Loucy (cell line): ENCODE results near the gene ELAC1.
"Not testable (repeated sequence)": the region's sequence is repeated elsewhere in the genome, so short reads cannot be mapped to it uniquely, and the experiment has no call there.

ENCODE experiments used
- EZH2phosphoT487 ChIP-seq: fragments of 200-600 bp; IDR thresholded peaks from 2 replicates; pipeline ENCODE4 v1.6.1; 2018; ENCODE audit warnings: antibody characterized with exemption, mild to moderate bottlenecking, moderate library complexity, borderline replicate concordance
- TF ChIP-seq, protein P1 (sequence below): fragments of 200-600 bp; sonication (generic); conservative IDR thresholded peaks from 2 replicates; pipeline ENCODE4 v1.5.1; 2014; ENCODE audit warnings: mild to moderate bottlenecking, antibody characterized with exemption, low read length

DNA sequence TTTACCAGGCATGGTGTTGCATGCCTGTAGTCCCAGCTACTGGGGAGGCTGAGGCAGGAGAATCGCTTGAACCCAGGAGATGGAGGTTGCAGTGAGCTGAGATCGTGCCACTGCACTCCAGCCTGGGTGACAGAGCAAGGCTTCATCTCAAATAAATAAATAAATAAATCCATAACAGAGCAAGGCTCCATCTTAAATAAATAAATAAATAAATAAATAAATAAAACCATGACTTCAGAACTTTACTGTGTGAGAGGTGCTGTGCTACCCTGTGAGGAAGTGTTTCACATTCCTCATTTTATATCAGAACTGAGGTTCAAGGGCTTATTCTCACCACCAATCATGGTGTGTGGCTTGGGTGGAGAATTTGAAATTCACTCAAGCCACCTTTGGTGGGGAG lies 21.9 kb upstream of the ELAC1 start:
- TF ChIP-seq, protein P1, sequence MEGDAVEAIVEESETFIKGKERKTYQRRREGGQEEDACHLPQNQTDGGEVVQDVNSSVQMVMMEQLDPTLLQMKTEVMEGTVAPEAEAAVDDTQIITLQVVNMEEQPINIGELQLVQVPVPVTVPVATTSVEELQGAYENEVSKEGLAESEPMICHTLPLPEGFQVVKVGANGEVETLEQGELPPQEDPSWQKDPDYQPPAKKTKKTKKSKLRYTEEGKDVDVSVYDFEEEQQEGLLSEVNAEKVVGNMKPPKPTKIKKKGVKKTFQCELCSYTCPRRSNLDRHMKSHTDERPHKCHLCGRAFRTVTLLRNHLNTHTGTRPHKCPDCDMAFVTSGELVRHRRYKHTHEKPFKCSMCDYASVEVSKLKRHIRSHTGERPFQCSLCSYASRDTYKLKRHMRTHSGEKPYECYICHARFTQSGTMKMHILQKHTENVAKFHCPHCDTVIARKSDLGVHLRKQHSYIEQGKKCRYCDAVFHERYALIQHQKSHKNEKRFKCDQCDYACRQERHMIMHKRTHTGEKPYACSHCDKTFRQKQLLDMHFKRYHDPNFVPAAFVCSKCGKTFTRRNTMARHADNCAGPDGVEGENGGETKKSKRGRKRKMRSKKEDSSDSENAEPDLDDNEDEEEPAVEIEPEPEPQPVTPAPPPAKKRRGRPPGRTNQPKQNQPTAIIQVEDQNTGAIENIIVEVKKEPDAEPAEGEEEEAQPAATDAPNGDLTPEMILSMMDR, result not testable (repeated sequence)
- TF ChIP-seq EZH2phosphoT487, result not testable (repeated sequence)
